ENCODE results near the gene CHCHD10. TPM values are rescaled to one million over a fixed set of nuclear protein-coding genes. Genes with fewer than 3 reads are reported as not detected.

Gene CHCHD10
- total and polyA plus RNA-seq, 2 of the 8 experiments (the other 6 are each of a cell fraction or from before 2014, with no cell fraction given), result 58.3 to 94.5 TPM

DNA sequence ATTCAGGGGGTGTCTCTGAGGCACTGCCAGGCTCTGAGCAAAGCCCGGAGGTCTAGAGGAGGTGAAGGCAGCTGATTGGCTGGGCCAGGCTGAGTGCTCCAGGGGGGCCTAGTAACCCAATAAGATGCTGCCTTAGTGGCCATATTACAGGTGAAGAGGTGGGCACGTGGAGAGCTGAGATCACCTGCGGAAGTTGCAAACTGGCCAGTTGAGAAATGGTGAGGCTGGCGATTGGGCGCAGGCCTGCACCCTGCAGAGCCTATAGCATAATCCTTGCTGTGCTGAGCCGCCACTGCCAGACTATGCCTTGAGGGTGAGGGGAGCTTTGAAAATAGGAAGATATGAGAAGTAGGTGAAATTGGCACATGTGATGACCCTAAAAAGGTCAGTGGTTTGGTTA is 49.4 kb upstream of the CHCHD10 start:
- DNase-seq (ENCODE audit: low read depth in 1 of 2, low spot score in 2 of 2) (no peak), FAIRE-seq (no peak)
- Histone ChIP-seq H2AK5ac (ENCODE audit: low read depth, low read length) (no peak overlapping the region), H4K5ac (ENCODE audit: insufficient read length, low read depth, low read length) (no peak overlapping the region), H2BK20ac (ENCODE audit: low read length) (no peak overlapping the region), H3K23ac (ENCODE audit: insufficient read length) (no peak overlapping the region), H4K20me1 (replicated peaks in 1 of 2; ENCODE audit: control insufficient read depth in 1 of 2, insufficient read depth in 2 of 2, low read length in 2 of 2) (peaks cover 0 to 4% of the 10 kb centered on the region in 2 experiments), H3K27ac (ENCODE audit: low read depth, low read length) (no peak overlapping the region), H2AFZ (ENCODE audit: low read length) (no peak overlapping the region), H3K14ac (ENCODE audit: insufficient read length) (no peak overlapping the region), H3K36me3 (ENCODE audit: control insufficient read depth in 2 of 4, insufficient read depth in 4 of 4, low read length in 3 of 4) (peaks cover 5 to 50% (median 18%) of the 10 kb centered on the region in 4 experiments; a peak in 7 of 8 replicates), H3K4me3 (ENCODE audit: extremely low read depth in 1 of 4, insufficient read depth in 2 of 4, low read depth in 3 of 4, low read length in 4 of 4) (no peak overlapping the region), H2BK5ac (ENCODE audit: low read depth, low read length) (no peak overlapping the region), H2BK15ac (ENCODE audit: low read length) (no peak overlapping the region), H4K91ac (replicated peaks; ENCODE audit: insufficient read length, low read length) (no peak overlapping the region), H3K4me1 (replicated peaks in 1 of 4; ENCODE audit: control insufficient read depth in 3 of 4, insufficient read depth in 4 of 4, low read length in 3 of 4) (no peaks in the 10 kb centered on the region), H3K4me2 (ENCODE audit: insufficient read depth in 1 of 2, low read depth in 2 of 2, low read length in 2 of 2) (no peak overlapping the region), H3K79me2 (ENCODE audit: control insufficient read depth in 1 of 2, insufficient read depth in 2 of 2, low read length in 2 of 2) (no peaks in the 10 kb centered on the region), H3K4ac (replicated peaks; ENCODE audit: insufficient read length, low read depth, low read length) (no peak overlapping the region), H3K9me3 (ENCODE audit: insufficient read depth in 2 of 2, low read depth in 1 of 2, low read length in 1 of 2) (no peaks in the 10 kb centered on the region), H3K27me3 (replicated peaks in 1 of 4; ENCODE audit: control insufficient read depth in 3 of 4, extremely low read depth in 1 of 4, insufficient read depth in 3 of 4, low read length in 3 of 4) (no peaks in the 10 kb centered on the region), H3K18ac (ENCODE audit: extremely low read depth, low read length) (no peak overlapping the region), H4K8ac (ENCODE audit: extremely low read depth, insufficient read depth, low read length) (no peak overlapping the region), H2BK12ac (ENCODE audit: low read depth, low read length) (no peak overlapping the region), H3K79me1 (ENCODE audit: low read depth, low read length) (no peaks in the 10 kb centered on the region), H3K9ac (replicated peaks in 1 of 4; ENCODE audit: extremely low read depth in 1 of 4, low read depth in 3 of 4, low read length in 3 of 4) (no peak overlapping the region), H2BK120ac (replicated peaks; ENCODE audit: low read depth, low read length) (no peak overlapping the region), H3K56ac (replicated peaks; ENCODE audit: insufficient read length, low read depth, low read length) (no peak overlapping the region), H3K23me2 (ENCODE audit: low read depth, low read length) (no peaks in the 10 kb centered on the region)
- CTCF ChIA-PET (ENCODE audit: partially characterized antibody), result no interaction called here
- TF ChIP-seq FOSL1 (IDR thresholded peaks at IDR 0.05; ENCODE audit: insufficient read depth, low read depth, low read length) (no peak), TBP (IDR thresholded peaks at IDR 0.05; ENCODE audit: low read depth, low read length) (no peak), ATF3 (IDR thresholded peaks at IDR 0.05; ENCODE audit: insufficient read depth, low read depth, low read length) (no peak), TEAD4 (IDR thresholded peaks at IDR 0.05; ENCODE audit: low read depth, low read length) (no peak), CREB1 (IDR thresholded peaks at IDR 0.05) (no peak), SP1 (IDR thresholded peaks at IDR 0.05; ENCODE audit: low read depth, low read length) (no peak), JUN (IDR thresholded peaks at IDR 0.05; ENCODE audit: low read depth, low read length) (no peak), MAFK (IDR thresholded peaks at IDR 0.05; ENCODE audit: low read depth, low read length) (no peak), SP2 (IDR thresholded peaks at IDR 0.05; ENCODE audit: low read length) (no peak), TAF7 (optimal IDR thresholded peaks at IDR 0.05; ENCODE audit: borderline replicate concordance, low read depth, low read length) (no peak), SRF (IDR thresholded peaks at IDR 0.05; ENCODE audit: low read depth, low read length) (no peak), EGR1 (IDR thresholded peaks at IDR 0.05; ENCODE audit: borderline replicate concordance, low read depth, low read length) (no peak), BRCA1 (IDR thresholded peaks at IDR 0.05; ENCODE audit: low read depth, low read length) (no peak), SP4 (IDR thresholded peaks at IDR 0.05; ENCODE audit: low read length) (no peak), NANOG (IDR thresholded peaks at IDR 0.05; ENCODE audit: insufficient read depth, low read depth, low read length, poor library complexity, severe bottlenecking) (no peak)
- TF ChIP-seq, protein P1, sequence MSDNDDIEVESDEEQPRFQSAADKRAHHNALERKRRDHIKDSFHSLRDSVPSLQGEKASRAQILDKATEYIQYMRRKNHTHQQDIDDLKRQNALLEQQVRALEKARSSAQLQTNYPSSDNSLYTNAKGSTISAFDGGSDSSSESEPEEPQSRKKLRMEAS (IDR thresholded peaks at IDR 0.05), result no peak
- POLR2A ChIA-PET (ENCODE audit: partially characterized antibody), result interaction anchor here (0.8 to 1.3 kb wide), 2 partner anchors 8 to 19 kb away, joined by 3 read pairs; no protein-coding TSS in a partner anchor
- WGBS, 2 experiments (ENCODE audit: extremely low coverage in 1 of 2, insufficient coverage in 1 of 2, insufficient read length in 1 of 2, insufficient replicate concordance in 2 of 2, low coverage in 1 of 2, low lambda C conversion rate in 2 of 2, missing lambda C conversion rate in 1 of 2), result 91% methylated on average over 6 of the region's 6 CpGs; no CpG with 5 or more reads in 1 of the 2 experiments
